ENCODE data around the gene B3GALT6.

The B3GALT6 gene

GRCh38 chr1:1256956-1257871 is 25.2 kb downstream of the B3GALT6 start:
- Mint-ChIP-seq H3K4me1 (ENCODE audit: low read depth in 2 of 2) (peaks cover 19% of the 10 kb centered on the region in 2 donors), H3K9me3 (no peaks in the 10 kb centered on the region), H3K36me3 (ENCODE audit: insufficient read depth) (peaks cover 56% of the 10 kb centered on the region), H3K27ac (peak overlapping the region in 1 of 2 donors; percentile 81), H3K27me3 (no peaks in the 10 kb centered on the region), H3K4me3 (no peak overlapping the region)
- no peak for ATAC-seq (replicated peaks)
- no peak for DNase-seq

DNA sequence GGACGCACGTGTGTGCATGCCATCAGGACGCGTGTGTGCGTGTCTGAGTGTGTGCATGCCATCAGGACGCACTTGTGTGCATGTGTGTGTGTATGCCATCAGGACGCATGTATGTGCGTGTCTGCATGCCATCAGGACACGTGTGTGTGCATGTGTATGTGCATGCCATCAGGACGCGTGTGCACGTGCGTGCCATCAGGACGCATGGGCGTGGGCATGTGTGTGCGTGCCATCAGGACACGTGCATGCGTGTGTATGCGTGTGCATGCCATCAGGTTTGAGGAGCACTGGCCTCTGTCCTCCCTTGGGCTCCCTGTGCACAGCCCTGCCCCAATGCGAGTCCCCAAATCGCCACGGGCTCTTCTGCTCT is 27.1 kb downstream of the B3GALT6 start:
- ATAC-seq (replicated peaks) (no peak), DNase-seq (no peak)
- Mint-ChIP-seq H3K36me3 (ENCODE audit: insufficient read depth) (peaks cover 58% of the 10 kb centered on the region), H3K9me3 (no peaks in the 10 kb centered on the region), H3K4me1 (ENCODE audit: low read depth in 2 of 2) (peaks cover 14 to 17% of the 10 kb centered on the region in 2 donors), H3K27me3 (no peaks in the 10 kb centered on the region), H3K4me3 (no peak overlapping the region), H3K27ac (no peak overlapping the region)

- Mint-ChIP-seq H3K4me3 (no peak overlapping the region), H3K27me3 (no peaks in the 10 kb centered on the region), H3K9me3 (no peaks in the 10 kb centered on the region), H3K4me1 (ENCODE audit: low read depth in 2 of 2) (peaks cover 14 to 17% of the 10 kb centered on the region in 2 donors), H3K27ac (peak overlapping the region in 1 of 2 donors; percentile 61), H3K36me3 (ENCODE audit: insufficient read depth) (peaks cover 61% of the 10 kb centered on the region)
- ATAC-seq (replicated peaks) = no peak
- no peak for DNase-seq
Observed at GRCh38 chr1:1259540-1259939, 27.5 kb downstream of the B3GALT6 start.

DNA sequence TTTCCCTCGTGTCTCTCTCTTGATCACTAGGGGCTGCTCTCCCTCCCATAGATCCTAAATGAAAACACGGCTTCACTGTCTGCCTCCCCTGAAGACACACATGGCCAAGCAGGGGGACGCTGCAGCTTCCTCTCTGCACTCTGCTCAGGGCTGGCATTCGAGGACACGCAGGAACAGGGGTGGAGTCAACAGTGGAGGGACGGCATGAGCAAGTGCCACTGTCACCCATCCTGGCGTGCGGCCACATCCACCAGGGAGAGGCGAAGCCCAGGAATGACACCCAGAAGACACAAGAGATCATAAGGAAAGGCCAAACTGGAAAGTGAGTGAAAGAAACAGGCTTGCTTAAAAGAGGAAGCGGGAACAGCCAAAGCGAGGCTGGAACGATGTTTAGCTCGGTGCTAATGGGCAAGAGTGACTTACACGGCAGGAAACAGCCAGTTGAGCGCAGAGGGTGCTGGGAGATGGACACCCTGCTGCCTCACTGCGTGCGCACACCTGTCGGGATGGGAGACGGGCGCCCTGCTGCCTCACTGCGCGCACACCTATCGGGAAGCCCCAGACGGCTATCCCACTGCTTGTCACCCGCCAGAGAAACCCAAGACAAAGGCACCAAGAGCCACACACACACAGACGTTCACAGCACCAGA is 28.0 kb downstream of the B3GALT6 start:
- Mint-ChIP-seq H3K4me3 (no peak overlapping the region), H3K9me3 (no peaks in the 10 kb centered on the region), H3K27me3 (no peaks in the 10 kb centered on the region), H3K36me3 (ENCODE audit: insufficient read depth) (peaks cover 65% of the 10 kb centered on the region), H3K4me1 (ENCODE audit: low read depth in 2 of 2) (peaks cover 14 to 17% of the 10 kb centered on the region in 2 donors), H3K27ac (peak overlapping the region in 1 of 2 donors; percentile 61)
- no peak for ATAC-seq (replicated peaks)
- DNase-seq = no peak

GRCh38 chr1:1260843-1261560 is 29.0 kb downstream of the B3GALT6 start:
- Mint-ChIP-seq H3K36me3 (ENCODE audit: insufficient read depth) (peaks cover 57% of the 10 kb centered on the region), H3K4me3 (peak overlapping the region; percentile 15 to 55), H3K27ac (peak overlapping the region in 1 of 2 donors; percentile 93), H3K4me1 (ENCODE audit: low read depth in 2 of 2) (peaks cover 14 to 22% of the 10 kb centered on the region in 2 donors), H3K27me3 (no peaks in the 10 kb centered on the region), H3K9me3 (no peaks in the 10 kb centered on the region)
- ATAC-seq (replicated peaks) (peak; percentile 44), DNase-seq (no peak)

DNA sequence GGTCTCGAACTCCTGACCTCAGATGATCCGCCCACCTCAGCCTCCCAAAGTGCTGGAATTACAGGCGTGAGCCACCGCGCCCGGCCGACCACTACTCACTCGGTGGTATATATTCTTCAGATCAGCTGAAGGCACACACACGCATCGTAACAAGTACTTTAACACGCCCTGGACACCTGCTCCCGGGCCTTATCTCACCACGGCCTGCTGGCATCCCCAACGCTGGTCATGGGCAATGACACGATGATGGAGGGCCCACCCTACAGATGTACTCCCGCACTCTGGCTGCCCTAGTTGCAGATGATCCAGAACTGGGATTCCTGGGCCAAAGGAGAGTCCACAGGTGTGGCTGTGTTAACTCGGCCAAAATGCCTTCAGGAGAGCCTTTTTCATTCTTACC is 30.0 kb downstream of the B3GALT6 start:
- peaks cover 50% of the 10 kb centered on the region for H3K36me3 Mint-ChIP-seq (ENCODE audit: insufficient read depth)
- no peak overlapping the region for H3K27ac Mint-ChIP-seq
- no peak for DNase-seq
- H3K4me3 Mint-ChIP-seq = no peak overlapping the region
- no peak for ATAC-seq (replicated peaks)
- H3K9me3 Mint-ChIP-seq = no peaks in the 10 kb centered on the region
- no peaks in the 10 kb centered on the region for H3K27me3 Mint-ChIP-seq
- peaks cover 15 to 24% of the 10 kb centered on the region in 2 donors for H3K4me1 Mint-ChIP-seq (ENCODE audit: low read depth in 2 of 2)

DNA sequence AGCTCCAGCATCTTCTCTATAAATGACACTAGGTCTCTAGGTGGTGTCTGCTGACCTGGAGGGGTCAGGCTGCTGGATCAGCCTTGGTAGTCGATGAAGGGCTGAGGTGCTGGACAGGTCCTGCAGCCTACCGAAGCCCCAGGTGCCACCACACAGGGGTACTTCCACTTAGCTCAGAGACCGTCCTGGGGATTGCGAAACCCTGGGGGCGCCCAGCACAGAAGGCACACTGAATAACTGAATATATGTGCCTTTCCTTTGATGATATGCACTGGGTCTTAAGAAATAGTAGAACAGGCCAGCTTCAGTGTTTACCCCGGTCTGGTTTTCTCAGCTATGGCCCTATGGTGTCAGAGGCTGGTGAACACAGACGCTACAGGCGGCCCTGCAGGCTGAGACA is 30.7 kb downstream of the B3GALT6 start:
- no peaks in the 10 kb centered on the region for H3K27me3 Mint-ChIP-seq
- no peak overlapping the region for H3K4me3 Mint-ChIP-seq
- ATAC-seq (replicated peaks) = no peak
- no peak overlapping the region for H3K27ac Mint-ChIP-seq
- DNase-seq = no peak
- H3K36me3 Mint-ChIP-seq (ENCODE audit: insufficient read depth) = peaks cover 51% of the 10 kb centered on the region
- H3K9me3 Mint-ChIP-seq = no peaks in the 10 kb centered on the region
- peaks cover 15 to 25% of the 10 kb centered on the region in 2 donors for H3K4me1 Mint-ChIP-seq (ENCODE audit: low read depth in 2 of 2)

GRCh38 chr1:1264026-1264425 is 32.0 kb downstream of the B3GALT6 start:
- Mint-ChIP-seq H3K27me3 (no peaks in the 10 kb centered on the region), H3K36me3 (ENCODE audit: insufficient read depth) (peaks cover 51% of the 10 kb centered on the region), H3K9me3 (no peaks in the 10 kb centered on the region), H3K27ac (no peak overlapping the region), H3K4me1 (ENCODE audit: low read depth in 2 of 2) (peaks cover 22 to 28% of the 10 kb centered on the region in 2 donors), H3K4me3 (no peak overlapping the region)
- ATAC-seq (replicated peaks) (no peak), DNase-seq (no peak)

- H3K27ac Mint-ChIP-seq = peak overlapping the region in 1 of 2 donors; percentile 54
- no peaks in the 10 kb centered on the region for H3K9me3 Mint-ChIP-seq
- no peak overlapping the region for H3K4me3 Mint-ChIP-seq
- H3K4me1 Mint-ChIP-seq (ENCODE audit: low read depth in 2 of 2) = peaks cover 21 to 27% of the 10 kb centered on the region in 2 donors
- H3K36me3 Mint-ChIP-seq (ENCODE audit: insufficient read depth) = peaks cover 51% of the 10 kb centered on the region
- ATAC-seq (replicated peaks) = no peak
- DNase-seq = no peak
- H3K27me3 Mint-ChIP-seq = no peaks in the 10 kb centered on the region
Observed at GRCh38 chr1:1264868-1265272, 32.8 kb downstream of the B3GALT6 start.

- Mint-ChIP-seq H3K9me3 (no peaks in the 10 kb centered on the region), H3K4me3 (no peak overlapping the region), H3K4me1 (ENCODE audit: low read depth in 2 of 2) (peaks cover 38 to 41% of the 10 kb centered on the region in 2 donors), H3K27me3 (no peaks in the 10 kb centered on the region), H3K27ac (peak overlapping the region; percentile 22 to 68), H3K36me3 (ENCODE audit: insufficient read depth) (peaks cover 44% of the 10 kb centered on the region)
- no peak for DNase-seq
- no peak for ATAC-seq (replicated peaks)
Observed at GRCh38 chr1:1267488-1268283, 35.6 kb downstream of the B3GALT6 start.

GRCh38 chr1:1268284-1268682 is 36.2 kb downstream of the B3GALT6 start:
- ATAC-seq (replicated peaks) = no peak
- H3K27me3 Mint-ChIP-seq = no peaks in the 10 kb centered on the region
- peaks cover 49% of the 10 kb centered on the region for H3K36me3 Mint-ChIP-seq (ENCODE audit: insufficient read depth)
- H3K4me1 Mint-ChIP-seq (ENCODE audit: low read depth in 2 of 2) = peaks cover 40 to 44% of the 10 kb centered on the region in 2 donors
- peak overlapping the region; percentile 22 to 68 for H3K27ac Mint-ChIP-seq
- DNase-seq = no peak
- H3K9me3 Mint-ChIP-seq = no peaks in the 10 kb centered on the region
- H3K4me3 Mint-ChIP-seq = no peak overlapping the region

DNA sequence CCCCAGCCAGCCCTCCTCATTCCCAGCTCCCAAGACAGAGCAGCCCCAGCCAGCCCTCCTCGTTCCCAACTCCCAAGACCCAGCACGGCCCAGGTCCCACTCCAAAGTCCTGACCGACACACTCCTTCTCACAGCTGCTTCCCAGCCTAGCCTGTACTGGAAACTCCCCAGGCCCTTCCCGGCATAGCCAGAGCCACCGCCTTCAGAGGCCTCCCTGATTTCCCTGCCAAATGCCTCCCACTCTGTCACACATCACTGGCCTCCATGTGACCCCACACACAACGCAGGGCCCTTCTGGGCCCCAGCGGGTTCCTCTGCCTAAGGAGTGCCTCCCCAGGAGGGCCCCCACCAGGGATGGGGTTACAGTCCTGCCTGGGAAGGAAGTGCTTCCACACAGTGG is 38.8 kb downstream of the B3GALT6 start:
- Mint-ChIP-seq H3K4me3 (peak overlapping the region; percentile 48 to 87), H3K27ac (peak overlapping the region; percentile 79 to 92), H3K36me3 (ENCODE audit: insufficient read depth) (peaks cover 36% of the 10 kb centered on the region), H3K27me3 (no peaks in the 10 kb centered on the region), H3K9me3 (no peaks in the 10 kb centered on the region), H3K4me1 (ENCODE audit: low read depth in 2 of 2) (peaks cover 41 to 44% of the 10 kb centered on the region in 2 donors)
- DNase-seq = no peak
- no peak for ATAC-seq (replicated peaks)
